GOT3 (cell line): Measurements from ENCODE around the gene RALA.

Experiments used
- DNase-seq: peaks from one replicate; lab custom pipeline; 2025; ENCODE audit warnings: mixed read lengths; lab: John Stamatoyannopoulos, UW

RALA gene

GRCh38 chr7:39623047-39623731 lies at the start of gene RALA:
TSS of gene RALA (plus strand) at chr7:39623572. CDS start at chr7:39686668, 63,096 bp downstream.
- DNase-seq = peak; percentile 82

- DNase-seq = no peak
These were observed 48.6 kb upstream of the RALA start for GRCh38 chr7:39574673-39575349.

- no peak for DNase-seq
These were observed 46.0 kb upstream of the RALA start for GRCh38 chr7:39577229-39577874.

GRCh38 chr7:39580149-39580874 lies 43.1 kb upstream of the RALA start:
- peak; percentile 34 for DNase-seq

- DNase-seq = no peak
These were observed 40.8 kb upstream of the RALA start for GRCh38 chr7:39582536-39582935.

GRCh38 chr7:39583539-39583938 lies 39.8 kb upstream of the RALA start:
- no peak for DNase-seq

- no peak for DNase-seq
These were observed 36.0 kb upstream of the RALA start for GRCh38 chr7:39587393-39587792.

GRCh38 chr7:39588416-39588815 lies 35.0 kb upstream of the RALA start:
- DNase-seq = no peak

- no peak for DNase-seq
These were observed 33.9 kb upstream of the RALA start for GRCh38 chr7:39589323-39590111.

GRCh38 chr7:39592586-39592985 lies 30.8 kb upstream of the RALA start:
- no peak for DNase-seq

GRCh38 chr7:39594988-39595620 lies 28.3 kb upstream of the RALA start:
- DNase-seq = no peak

GRCh38 chr7:39602351-39602750 lies 21.0 kb upstream of the RALA start:
- DNase-seq = no peak

GRCh38 chr7:39603924-39604323 lies 19.4 kb upstream of the RALA start:
- DNase-seq = no peak

- DNase-seq = no peak
These were observed 18.3 kb upstream of the RALA start for GRCh38 chr7:39605087-39605486.

- no peak for DNase-seq
These were observed 17.0 kb upstream of the RALA start for GRCh38 chr7:39606352-39606751.

- DNase-seq = no peak
These were observed 16.4 kb upstream of the RALA start for GRCh38 chr7:39606941-39607340.

GRCh38 chr7:39607865-39608264 lies 15.5 kb upstream of the RALA start:
- no peak for DNase-seq

- DNase-seq = no peak
These were observed 15.1 kb upstream of the RALA start for GRCh38 chr7:39608278-39608677.

GRCh38 chr7:39609113-39609934 lies 14.0 kb upstream of the RALA start:
- DNase-seq = no peak

GRCh38 chr7:39609935-39610263 lies 13.5 kb upstream of the RALA start:
- DNase-seq = no peak
